NCI-H82 treated with DMSO at 0.1 percent for 48 hours (cell line): ENCODE data around the gene MAP3K2.
A peak's percentile ranks its signal among the peaks of the same experiment; 100 is the strongest.

Experiments used
- DNase-seq: peaks from one replicate; lab custom pipeline; 2025; ENCODE audit not compliant: unreplicated experiment; lab: John Stamatoyannopoulos, UW

Gene MAP3K2

GRCh38 chr2:127308586-127309138, 79.1 kb downstream of the MAP3K2 start:
- no peak for DNase-seq

GRCh38 chr2:127305990-127306585, 81.7 kb downstream of the MAP3K2 start:
- no peak for DNase-seq

GRCh38 chr2:127302168-127302567, 85.6 kb downstream of the MAP3K2 start:
- no peak for DNase-seq

- DNase-seq, result peak; percentile 53
Observed at GRCh38 chr2:127293748-127294562, 93.8 kb downstream of the MAP3K2 start, which contains the start of gene ERCC3. Gene ERCC3 (minus strand): TSS chr2:127294144. CDS start chr2:127294081, 63 bp downstream.

GRCh38 chr2:127293386-127293747, 94.4 kb downstream of the MAP3K2 start:
- DNase-seq, result no peak

GRCh38 chr2:127288274-127288673, 99.5 kb downstream of the MAP3K2 start:
- no peak for DNase-seq

- DNase-seq, result no peak
Observed at GRCh38 chr2:127283275-127283674, 104.5 kb downstream of the MAP3K2 start.

GRCh38 chr2:127280693-127281092, 107.1 kb downstream of the MAP3K2 start:
- DNase-seq, result no peak

- no peak for DNase-seq
Observed at GRCh38 chr2:127279781-127280180, 108.0 kb downstream of the MAP3K2 start.

GRCh38 chr2:127278959-127279358, 108.8 kb downstream of the MAP3K2 start:
- no peak for DNase-seq

- no peak for DNase-seq
Observed at GRCh38 chr2:127277028-127277427, 110.7 kb downstream of the MAP3K2 start.

- DNase-seq, result no peak
Observed at GRCh38 chr2:127275789-127276188, 112.0 kb downstream of the MAP3K2 start.

- DNase-seq, result no peak
Observed at GRCh38 chr2:127275356-127275755, 112.4 kb downstream of the MAP3K2 start.

- DNase-seq, result no peak
Observed at GRCh38 chr2:127270663-127271062, 117.1 kb downstream of the MAP3K2 start.

GRCh38 chr2:127261804-127262406, 125.9 kb downstream of the MAP3K2 start:
- no peak for DNase-seq

- no peak for DNase-seq
Observed at GRCh38 chr2:127259355-127259754, 128.4 kb downstream of the MAP3K2 start.

- DNase-seq, result no peak
Observed at GRCh38 chr2:127256866-127257265, 130.9 kb downstream of the MAP3K2 start.

GRCh38 chr2:127256381-127256780, 131.4 kb downstream of the MAP3K2 start:
- no peak for DNase-seq

GRCh38 chr2:127255721-127256120, 132.1 kb downstream of the MAP3K2 start:
- DNase-seq, result no peak

GRCh38 chr2:127255146-127255545, 132.6 kb downstream of the MAP3K2 start:
- DNase-seq, result no peak

GRCh38 chr2:127254386-127254981, 133.3 kb downstream of the MAP3K2 start:
- DNase-seq, result no peak
